Activated T-cell treated with anti-CD3 and anti-CD28 coated beads, Interleukin-2, amount 50 U/mL, for 72 hours (primary cell): Measurements from ENCODE around the gene ARL15. TPM values are rescaled to one million over a fixed set of nuclear protein-coding genes. Genes with fewer than 3 reads are reported as not detected.
"Not testable (repeated sequence)": the region's sequence is repeated elsewhere in the genome, so short reads cannot be mapped to it uniquely, and the experiment has no call there.

ENCODE experiments used
- ATAC-seq, 2 donors: fragments of 150-1000 bp; cut with Tn5 transposase; replicated peaks in 1 of 2; 2 replicates each; pipeline ENCODE4 v1.10.0; 2021; ENCODE audit warnings: moderate library complexity in 2 of 2, mild to moderate bottlenecking in 1 of 2
- DNase-seq, 2 donors: peaks; one replicate each; pipeline ENCODE4 v3.0.0; 2021 to 2022; ENCODE audit warnings: mixed read lengths in 1 of 2
- H3K27ac Mint-ChIP-seq: one replicate; pipeline ENCODE4 v1.8.0; 2022; ENCODE audit warnings: mild to moderate bottlenecking, moderate library complexity, mixed read lengths
- H3K27me3 Mint-ChIP-seq: one replicate; pipeline ENCODE4 v1.8.0; 2022; ENCODE audit warnings: low read depth, mixed read lengths
- H3K36me3 Mint-ChIP-seq, 2 donors: one replicate each; pipeline ENCODE4 v1.8.0; 2022; ENCODE audit warnings: mixed read lengths in 2 of 2, mild to moderate bottlenecking in 1 of 2; ENCODE audit not compliant: insufficient read depth in 2 of 2
- H3K4me1 Mint-ChIP-seq: one replicate; pipeline ENCODE4 v1.8.0; 2022; ENCODE audit warnings: low read depth, mixed read lengths
- H3K4me3 Mint-ChIP-seq, 2 donors: one replicate each; pipeline ENCODE4 v1.8.0; 2022; ENCODE audit warnings: mild to moderate bottlenecking in 2 of 2, mixed read lengths in 2 of 2, moderate library complexity in 2 of 2
- H3K9me3 Mint-ChIP-seq, 2 donors: one replicate each; pipeline ENCODE4 v1.8.0; 2022; ENCODE audit warnings: mixed read lengths in 2 of 2
- total RNA-seq, 2 donors: library from RNA; stranded (reverse); gene quantifications; one replicate each; pipeline ENCODE4 v1.2.3, GENCODE V29; 2022

ARL15 gene
- total RNA-seq, 2 donors from 2014 or later, result 7.8 to 8.3 TPM

DNA sequence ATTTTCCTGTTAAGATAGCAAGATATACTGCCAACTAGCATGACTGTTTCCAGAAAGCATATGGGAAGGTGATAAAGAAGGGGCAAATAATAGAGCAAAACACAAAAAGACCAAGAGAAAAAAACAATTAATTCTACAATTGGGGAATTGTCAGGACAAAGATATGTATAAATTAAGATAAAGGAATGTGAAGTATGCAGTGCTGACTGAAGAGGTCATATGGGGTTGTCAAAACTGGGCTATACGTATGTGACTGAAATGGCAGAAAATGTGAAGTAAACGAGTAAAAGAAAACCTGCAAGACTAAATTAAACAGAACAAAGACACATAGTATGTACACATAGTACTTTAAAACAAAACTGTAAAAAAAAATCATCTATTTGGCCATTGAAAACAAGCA, 222.3 kb downstream of the ARL15 start:
- DNase-seq, result no peak
- H3K36me3 Mint-ChIP-seq, result no peaks in the 10 kb centered on the region
- H3K27me3 Mint-ChIP-seq, result no peaks in the 10 kb centered on the region
- no peak overlapping the region for H3K27ac Mint-ChIP-seq
- no peak for ATAC-seq
- no peak overlapping the region for H3K4me3 Mint-ChIP-seq
- peaks cover 0 to 1% of the 10 kb centered on the region in 2 donors for H3K9me3 Mint-ChIP-seq
- no peaks in the 10 kb centered on the region for H3K4me1 Mint-ChIP-seq

DNA sequence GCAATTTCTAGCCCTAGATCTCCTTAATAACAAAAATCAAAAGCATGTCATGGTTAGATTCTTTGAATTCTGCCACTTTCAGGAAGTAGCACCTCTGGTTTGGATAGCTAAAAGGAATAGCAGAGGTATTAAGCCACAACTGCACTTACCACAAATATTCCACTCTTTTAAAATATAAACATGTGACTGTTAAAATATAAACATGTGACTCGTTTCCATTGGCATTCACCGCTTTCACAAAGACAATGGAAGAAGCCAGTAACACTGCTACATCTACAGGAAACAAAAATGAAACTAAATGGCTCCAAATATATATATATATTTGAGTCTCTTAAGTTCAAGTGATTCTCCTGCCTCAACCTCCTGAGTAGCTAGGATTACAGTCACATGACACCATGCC, 222.9 kb downstream of the ARL15 start:
- Mint-ChIP-seq H3K27ac (no peak overlapping the region), H3K4me1 (no peaks in the 10 kb centered on the region), H3K4me3 (no peak overlapping the region), H3K27me3 (no peaks in the 10 kb centered on the region), H3K36me3 (no peaks in the 10 kb centered on the region), H3K9me3 (peaks cover 0 to 1% of the 10 kb centered on the region in 2 donors)
- DNase-seq, result no peak
- no peak for ATAC-seq

DNA sequence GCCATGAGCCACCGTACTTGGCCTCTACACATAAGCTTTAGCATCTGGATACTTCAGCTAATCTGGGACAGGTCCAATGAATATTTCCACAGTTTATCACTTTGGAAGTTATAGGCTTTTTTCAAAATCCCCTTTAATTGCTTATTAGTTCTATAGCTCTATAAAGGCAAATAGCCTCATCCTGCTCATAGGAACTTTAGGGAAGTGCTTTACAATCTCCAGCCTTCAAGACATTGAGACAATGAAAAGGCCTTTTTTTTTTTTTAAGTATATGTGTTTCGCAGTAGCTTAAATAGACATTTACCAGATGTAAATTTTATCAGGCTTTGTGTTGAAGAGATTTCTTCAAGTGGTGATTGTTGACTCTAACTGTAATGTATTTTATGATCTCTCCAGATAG, 224.2 kb downstream of the ARL15 start:
- DNase-seq, result no peak
- no peaks in the 10 kb centered on the region for H3K27me3 Mint-ChIP-seq
- H3K9me3 Mint-ChIP-seq, result peaks cover 0 to 1% of the 10 kb centered on the region in 2 donors
- no peak overlapping the region for H3K27ac Mint-ChIP-seq
- no peak overlapping the region for H3K4me3 Mint-ChIP-seq
- no peak for ATAC-seq
- peaks cover 0 to 4% of the 10 kb centered on the region in 2 donors for H3K36me3 Mint-ChIP-seq
- H3K4me1 Mint-ChIP-seq, result no peaks in the 10 kb centered on the region

DNA sequence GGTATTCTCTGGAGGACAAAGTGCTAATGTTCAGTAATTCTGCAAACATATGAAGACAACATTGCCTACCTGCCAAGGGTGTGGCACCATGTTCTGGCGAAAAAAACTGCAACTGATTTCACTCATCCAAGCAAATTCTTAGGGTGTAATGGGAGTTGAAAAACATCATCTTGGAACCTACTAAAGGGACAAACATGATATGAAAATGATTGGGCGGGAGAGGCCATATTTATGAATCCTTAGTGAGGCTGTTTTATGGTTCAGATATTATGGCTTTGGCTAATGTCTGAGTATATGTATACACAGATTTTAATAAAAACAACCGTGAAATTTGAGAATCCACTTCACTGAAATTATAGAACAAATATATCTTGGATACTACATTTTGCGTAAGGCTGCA, 225.7 kb downstream of the ARL15 start:
- H3K4me3 Mint-ChIP-seq, result no peak overlapping the region
- no peaks in the 10 kb centered on the region for H3K9me3 Mint-ChIP-seq
- H3K4me1 Mint-ChIP-seq, result no peaks in the 10 kb centered on the region
- DNase-seq (no peak), ATAC-seq (no peak)
- no peak overlapping the region for H3K27ac Mint-ChIP-seq
- H3K36me3 Mint-ChIP-seq, result peaks cover 0 to 4% of the 10 kb centered on the region in 2 donors
- no peaks in the 10 kb centered on the region for H3K27me3 Mint-ChIP-seq

DNA sequence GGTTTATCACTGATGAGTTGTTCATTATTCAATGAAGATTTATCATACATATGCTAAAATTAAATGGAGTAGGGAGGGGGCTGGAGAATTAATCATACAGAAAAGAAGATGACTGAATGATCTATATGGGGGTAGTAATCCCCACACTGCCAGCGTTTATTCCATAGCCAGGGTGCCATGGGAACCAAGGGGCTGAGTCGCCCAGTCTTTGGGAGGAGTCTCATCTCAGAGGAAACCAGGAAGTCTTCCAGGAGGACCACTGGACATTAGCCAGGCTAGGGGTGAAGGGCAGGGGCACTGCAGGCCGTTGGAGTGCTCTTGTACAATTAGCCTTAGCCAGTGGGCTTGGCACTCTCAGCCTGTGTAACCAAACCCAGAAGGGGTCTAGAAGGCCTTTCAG, 226.5 kb downstream of the ARL15 start:
- Mint-ChIP-seq H3K4me3 (no peak overlapping the region), H3K4me1 (no peaks in the 10 kb centered on the region), H3K27me3 (no peaks in the 10 kb centered on the region), H3K36me3 (peaks cover 0 to 4% of the 10 kb centered on the region in 2 donors), H3K9me3 (no peaks in the 10 kb centered on the region), H3K27ac (no peak overlapping the region)
- no peak for ATAC-seq
- DNase-seq, result no peak

DNA sequence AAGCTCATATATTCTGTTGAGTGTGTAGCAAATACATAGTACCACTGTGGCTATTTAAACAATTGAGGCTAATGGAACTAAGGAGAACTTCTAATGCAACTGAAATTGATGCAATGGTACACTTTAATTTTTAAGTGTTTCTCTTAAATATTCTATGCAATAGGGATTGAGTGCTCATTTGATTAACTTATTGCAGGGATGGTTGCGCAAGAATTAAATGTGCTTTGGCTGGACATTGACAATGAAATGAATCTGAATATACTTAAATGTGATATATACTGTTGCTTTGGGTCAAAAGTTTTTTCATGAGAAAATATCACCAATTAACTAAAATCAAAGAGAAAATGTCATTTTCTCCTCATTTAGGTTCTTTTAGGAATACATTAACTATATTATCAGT, 227.1 kb downstream of the ARL15 start:
- Mint-ChIP-seq H3K4me1 (no peaks in the 10 kb centered on the region), H3K27ac (no peak overlapping the region), H3K4me3 (no peak overlapping the region), H3K9me3 (no peaks in the 10 kb centered on the region), H3K27me3 (no peaks in the 10 kb centered on the region), H3K36me3 (peaks cover 0 to 4% of the 10 kb centered on the region in 2 donors)
- no peak for ATAC-seq
- no peak for DNase-seq

DNA sequence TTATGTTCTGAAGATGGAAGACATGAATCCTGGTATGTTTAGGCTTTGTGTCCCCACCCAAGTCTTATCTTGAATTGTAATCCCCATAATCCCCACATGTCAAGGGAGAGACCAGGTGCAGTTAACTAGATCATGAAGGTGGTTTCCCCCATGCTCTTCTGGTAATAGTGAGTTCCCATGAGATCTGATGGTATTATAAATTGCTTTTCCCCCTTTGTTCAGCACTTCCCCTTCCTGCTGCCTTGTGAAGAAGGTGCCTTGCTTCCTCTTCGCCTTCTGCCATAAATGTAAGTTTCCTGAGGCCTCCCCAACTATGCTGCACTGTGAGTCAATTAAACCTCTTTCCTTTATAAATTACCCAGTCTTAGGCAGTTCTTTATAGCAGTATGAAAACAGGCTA, 229.0 kb downstream of the ARL15 start:
- Mint-ChIP-seq H3K36me3 (peaks cover 0 to 4% of the 10 kb centered on the region in 2 donors), H3K27ac (no peak overlapping the region), H3K4me3 (no peak overlapping the region), H3K27me3 (no peaks in the 10 kb centered on the region), H3K4me1 (no peaks in the 10 kb centered on the region), H3K9me3 (no peaks in the 10 kb centered on the region)
- DNase-seq, result no peak
- no peak for ATAC-seq

DNA sequence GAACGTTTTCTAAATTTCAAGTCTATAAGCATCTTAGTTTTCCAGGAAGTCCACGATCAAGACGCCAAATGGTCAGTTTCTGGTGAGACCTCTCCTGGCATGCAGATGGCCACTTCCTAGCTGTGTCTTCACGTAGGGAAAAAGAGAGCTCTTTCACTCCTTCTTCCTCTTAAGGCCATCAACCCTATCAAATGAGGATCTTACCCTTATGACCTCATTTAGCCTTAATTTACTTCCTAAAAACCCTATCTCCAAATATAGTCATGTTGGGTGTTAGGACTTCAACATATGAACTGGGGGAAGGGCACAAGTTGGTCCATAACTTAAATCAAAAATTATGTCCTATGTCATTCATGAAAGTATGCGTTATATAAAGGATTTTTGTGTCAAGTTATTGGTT, 229.5 kb downstream of the ARL15 start:
- ATAC-seq (no peak), DNase-seq (no peak)
- Mint-ChIP-seq H3K4me1 (no peaks in the 10 kb centered on the region), H3K9me3 (no peaks in the 10 kb centered on the region), H3K27me3 (no peaks in the 10 kb centered on the region), H3K27ac (no peak overlapping the region), H3K4me3 (no peak overlapping the region), H3K36me3 (peaks cover 0 to 4% of the 10 kb centered on the region in 2 donors)

DNA sequence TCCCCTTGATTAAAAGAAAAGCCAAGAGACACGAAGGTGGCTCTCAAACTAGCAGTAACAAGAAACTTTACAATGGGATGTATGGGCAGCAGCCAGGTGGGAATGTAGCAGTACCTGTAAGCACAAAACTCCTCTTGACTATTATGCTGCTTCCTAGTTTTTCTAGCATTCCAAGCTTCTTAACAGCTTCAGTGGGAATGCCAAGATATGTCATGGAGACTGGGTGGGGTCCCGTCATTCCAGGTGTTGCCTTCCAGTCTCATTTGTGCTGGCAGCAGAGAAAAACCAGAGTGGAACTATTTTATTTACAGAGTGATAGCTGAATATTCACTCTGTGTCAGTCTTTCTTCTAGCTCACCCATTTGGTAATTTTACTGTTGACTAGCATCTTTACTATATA, 236.6 kb downstream of the ARL15 start:
- Mint-ChIP-seq H3K36me3 (no peaks in the 10 kb centered on the region), H3K9me3 (no peaks in the 10 kb centered on the region), H3K27me3 (no peaks in the 10 kb centered on the region), H3K4me1 (no peaks in the 10 kb centered on the region), H3K4me3 (no peak overlapping the region), H3K27ac (no peak overlapping the region)
- no peak for ATAC-seq
- DNase-seq, result no peak

DNA sequence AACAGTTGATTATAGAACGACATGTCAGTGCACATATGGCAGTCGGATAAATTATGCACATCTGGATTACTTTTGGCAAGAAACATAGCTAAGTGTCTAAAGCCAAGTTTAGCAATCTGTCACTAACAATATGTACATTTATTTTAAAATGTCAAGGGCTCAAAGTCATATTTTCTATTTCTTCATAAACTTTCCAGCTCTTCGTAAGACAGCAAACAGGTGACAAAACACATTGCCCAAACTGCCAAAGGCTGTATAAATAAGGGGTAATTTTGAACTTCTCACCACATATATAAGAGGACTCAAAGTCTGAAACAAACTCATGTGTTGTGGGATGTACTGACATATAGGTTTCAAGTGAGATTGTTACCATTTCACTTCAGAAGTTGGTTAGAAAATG, 237.2 kb downstream of the ARL15 start:
- no peaks in the 10 kb centered on the region for H3K9me3 Mint-ChIP-seq
- no peak for DNase-seq

DNA sequence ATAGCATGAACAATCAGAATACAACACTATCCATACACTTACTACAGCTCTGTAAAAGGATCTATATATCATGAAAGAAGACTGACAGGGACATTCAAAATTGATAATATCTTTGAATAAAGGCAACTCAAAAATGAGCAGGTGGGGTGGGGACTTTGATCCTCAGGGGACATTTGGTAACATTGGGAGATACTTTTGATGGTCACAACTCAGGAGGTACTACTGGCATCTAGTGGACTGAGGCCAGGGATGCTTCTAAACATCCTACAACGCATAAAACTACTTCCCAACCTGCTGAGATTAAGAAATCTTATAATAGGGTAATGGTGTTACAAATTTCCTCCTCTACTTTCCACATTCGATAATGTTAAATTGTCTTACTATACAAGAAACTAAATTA, 243.9 kb downstream of the ARL15 start:
- no peak for ATAC-seq
- Mint-ChIP-seq H3K36me3 (peaks cover 0 to 3% of the 10 kb centered on the region in 2 donors), H3K4me3 (no peak overlapping the region), H3K27ac (peak overlapping the region; percentile 38), H3K27me3 (no peaks in the 10 kb centered on the region), H3K9me3 (no peaks in the 10 kb centered on the region), H3K4me1 (no peaks in the 10 kb centered on the region)
- DNase-seq, result no peak

More for the DNA sequence above, 237.2 kb downstream of the ARL15 start:
- no peak for ATAC-seq
- no peaks in the 10 kb centered on the region for H3K4me1 Mint-ChIP-seq
- H3K27ac Mint-ChIP-seq, result no peak overlapping the region
- H3K4me3 Mint-ChIP-seq, result no peak overlapping the region
- no peaks in the 10 kb centered on the region for H3K27me3 Mint-ChIP-seq
- H3K36me3 Mint-ChIP-seq, result no peaks in the 10 kb centered on the region

DNA sequence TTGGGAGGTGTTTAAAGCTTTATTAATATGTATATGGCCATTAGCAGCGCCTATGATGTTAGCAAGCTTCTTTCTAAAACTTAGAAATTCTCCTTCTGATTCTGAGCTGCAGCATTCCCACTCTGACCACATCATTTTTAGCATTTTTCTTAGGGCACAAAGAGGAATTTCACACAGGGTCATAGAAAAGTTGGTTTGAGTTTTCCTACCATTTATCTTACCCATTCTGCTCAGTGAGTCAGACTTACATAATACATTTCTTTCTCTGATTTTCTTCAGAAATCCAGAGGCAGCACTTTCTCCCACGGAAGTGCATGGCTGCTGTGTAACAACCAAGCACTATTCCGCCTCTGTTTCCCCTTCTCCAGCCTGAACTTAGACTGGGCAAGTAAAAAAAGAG, 246.6 kb downstream of the ARL15 start:
- DNase-seq, result no peak
- no peak overlapping the region for H3K27ac Mint-ChIP-seq
- peaks cover 0 to 3% of the 10 kb centered on the region in 2 donors for H3K36me3 Mint-ChIP-seq
- no peaks in the 10 kb centered on the region for H3K9me3 Mint-ChIP-seq
- no peaks in the 10 kb centered on the region for H3K4me1 Mint-ChIP-seq
- no peak for ATAC-seq
- H3K4me3 Mint-ChIP-seq, result no peak overlapping the region
- no peaks in the 10 kb centered on the region for H3K27me3 Mint-ChIP-seq

DNA sequence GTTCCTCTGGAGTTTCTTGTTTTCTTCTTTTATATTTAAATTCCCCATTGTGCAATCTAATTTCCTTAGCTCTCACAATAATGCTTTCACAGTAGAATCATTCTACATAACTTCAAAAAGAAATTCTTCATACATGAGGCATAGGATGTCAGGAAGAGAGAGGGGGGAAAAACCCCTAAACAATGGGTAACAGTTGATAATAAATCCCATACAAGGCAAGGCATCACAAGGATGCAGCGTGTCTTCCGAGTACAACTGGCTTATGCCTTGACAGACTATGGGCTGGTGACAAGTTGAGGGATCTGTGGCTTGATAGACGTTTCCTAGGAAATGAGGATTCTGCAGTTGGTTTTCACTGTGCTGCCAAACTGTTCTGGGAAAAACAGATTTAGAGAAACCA, 247.4 kb downstream of the ARL15 start:
- H3K36me3 Mint-ChIP-seq, result peaks cover 0 to 3% of the 10 kb centered on the region in 2 donors
- H3K27me3 Mint-ChIP-seq, result no peaks in the 10 kb centered on the region
- no peak overlapping the region for H3K27ac Mint-ChIP-seq
- DNase-seq, result no peak
- no peak for ATAC-seq
- H3K4me3 Mint-ChIP-seq, result no peak overlapping the region
- H3K9me3 Mint-ChIP-seq, result no peaks in the 10 kb centered on the region
- no peaks in the 10 kb centered on the region for H3K4me1 Mint-ChIP-seq

DNA sequence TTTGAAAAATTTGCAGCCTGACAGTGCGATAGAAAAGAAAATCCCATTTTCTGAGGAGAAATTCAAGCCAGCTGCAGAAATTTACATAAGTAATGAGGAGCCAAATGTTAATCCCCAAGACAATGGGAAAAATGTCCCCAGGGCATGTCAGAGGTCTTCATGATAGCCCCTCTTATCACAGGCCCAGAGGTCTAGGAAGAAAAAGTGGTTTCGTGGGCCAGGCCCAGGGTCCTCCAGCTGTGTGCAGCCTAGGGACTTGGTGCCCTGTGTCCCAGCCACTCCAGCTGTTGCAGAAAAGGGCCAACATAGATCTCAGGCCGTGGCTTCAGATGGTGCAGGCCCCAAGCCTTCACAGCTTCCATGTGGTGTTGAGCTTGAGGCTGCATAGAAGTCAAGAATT, 249.5 kb downstream of the ARL15 start:
- DNase-seq, H3K36me3 Mint-ChIP-seq, H3K4me3 Mint-ChIP-seq, ATAC-seq, H3K9me3 Mint-ChIP-seq, H3K4me1 Mint-ChIP-seq, H3K27me3 Mint-ChIP-seq: not testable (repeated sequence)
- peak overlapping the region; percentile 70 for H3K27ac Mint-ChIP-seq
